H9 (cell line): ENCODE data around the gene DHRSX. TPM values are rescaled to one million over a fixed set of nuclear protein-coding genes. Genes with fewer than 3 reads are reported as not detected.

Source experiments
- DNase-seq: peaks from one replicate; pipeline ENCODE4 v3.0.0-alpha.2; 2017
- H2AFZ ChIP-seq: one replicate; pipeline ENCODE4 v1.6.1; 2013; ENCODE audit warnings: mild to moderate bottlenecking, low read length, control low read depth, moderate library complexity
- H2AK5ac ChIP-seq: 2 replicates; pipeline ENCODE4 v1.6.1; 2013; ENCODE audit warnings: low read length, control low read depth, mixed read lengths; ENCODE audit not compliant: insufficient read length
- H2BK120ac ChIP-seq: one replicate; pipeline ENCODE4 v1.6.1; 2013; ENCODE audit warnings: low read depth, mild to moderate bottlenecking, low read length, control low read depth, inconsistent platforms; ENCODE audit not compliant: poor library complexity, severe bottlenecking
- H2BK12ac ChIP-seq: 2 replicates; pipeline ENCODE4 v1.6.1; 2013; ENCODE audit warnings: low read length, control low read depth, mixed read lengths, low read depth; ENCODE audit not compliant: insufficient read length
- H2BK15ac ChIP-seq: 2 replicates; pipeline ENCODE4 v1.6.1; 2013; ENCODE audit warnings: low read depth, low read length, control low read depth
- H2BK20ac ChIP-seq: one replicate; pipeline ENCODE4 v1.6.1; 2013; ENCODE audit warnings: low read depth, mild to moderate bottlenecking, low read length, control low read depth, inconsistent platforms; ENCODE audit not compliant: poor library complexity, severe bottlenecking
- H2BK5ac ChIP-seq: 2 replicates; pipeline ENCODE4 v1.6.1; 2013; ENCODE audit warnings: low read length, control low read depth, mixed read lengths; ENCODE audit not compliant: insufficient read length
- H3K14ac ChIP-seq: 2 replicates; pipeline ENCODE4 v1.6.1; 2013; ENCODE audit warnings: low read length, control low read depth; ENCODE audit not compliant: insufficient read depth
- H3K18ac ChIP-seq: 2 replicates; pipeline ENCODE4 v1.6.1; 2013; ENCODE audit warnings: low read depth, mild to moderate bottlenecking, mixed read lengths, low read length, control low read depth; ENCODE audit not compliant: insufficient read length
- H3K23ac ChIP-seq: 2 replicates; pipeline ENCODE4 v1.6.1; 2013; ENCODE audit warnings: low read length, control low read depth, mixed read lengths, low read depth; ENCODE audit not compliant: insufficient read length
- H3K23me2 ChIP-seq: 2 replicates; pipeline ENCODE4 v1.6.1; 2013; ENCODE audit warnings: low read depth, mild to moderate bottlenecking, mixed read lengths, low read length, control low read depth; ENCODE audit not compliant: insufficient read length, poor library complexity, severe bottlenecking
- H3K27ac ChIP-seq: 2 replicates; pipeline ENCODE4 v1.5.1; 2013; ENCODE audit warnings: low read length, control low read depth, mixed read lengths, low read depth; ENCODE audit not compliant: insufficient read length
- H3K27me3 ChIP-seq: 2 replicates; pipeline ENCODE4 v1.6.1; 2013; ENCODE audit warnings: low read length, control low read depth, inconsistent platforms; ENCODE audit not compliant: insufficient read depth
- H3K4ac ChIP-seq: 2 replicates; pipeline ENCODE4 v1.6.1; 2013; ENCODE audit warnings: low read depth, mild to moderate bottlenecking, control low read depth, inconsistent platforms, low read length, moderate library complexity
- H3K4me1 ChIP-seq: 2 replicates; pipeline ENCODE4 v1.6.1; 2013; ENCODE audit warnings: low read length, control low read depth, inconsistent platforms; ENCODE audit not compliant: insufficient read depth
- H3K4me2 ChIP-seq: 2 replicates; pipeline ENCODE4 v1.6.1; 2013; ENCODE audit warnings: low read length, control low read depth, mixed read lengths; ENCODE audit not compliant: insufficient read length, insufficient read depth
- H3K56ac ChIP-seq: 2 replicates; pipeline ENCODE4 v1.6.1; 2013; ENCODE audit warnings: low read depth, mild to moderate bottlenecking, mixed read lengths, low read length, control low read depth; ENCODE audit not compliant: insufficient read length
- H3K79me1 ChIP-seq: 2 replicates; pipeline ENCODE4 v1.6.1; 2013; ENCODE audit warnings: low read depth, mild to moderate bottlenecking, moderate library complexity, low read length, control low read depth, inconsistent platforms; ENCODE audit not compliant: insufficient read depth, poor library complexity, severe bottlenecking
- H3K79me2 ChIP-seq: 2 replicates; pipeline ENCODE4 v1.6.1; 2013; ENCODE audit warnings: low read length, control low read depth, inconsistent platforms; ENCODE audit not compliant: insufficient read depth
- H3K9ac ChIP-seq: 2 replicates; pipeline ENCODE4 v1.6.1; 2013; ENCODE audit warnings: low read length, control low read depth, mixed read lengths; ENCODE audit not compliant: insufficient read length; ENCODE audit errors: extremely low read depth
- H3K9me3 ChIP-seq: one replicate; pipeline ENCODE4 v1.6.1; 2013; ENCODE audit warnings: low read depth, low read length, inconsistent platforms; ENCODE audit not compliant: control insufficient read depth
- H3T11ph ChIP-seq: one replicate; pipeline ENCODE4 v1.6.1; 2013; ENCODE audit warnings: mild to moderate bottlenecking, low read length, control low read depth, inconsistent platforms
- H4K20me1 ChIP-seq: one replicate; pipeline ENCODE4 v1.6.1; 2013; ENCODE audit not compliant: control insufficient read depth, insufficient read length, insufficient read depth
- H4K5ac ChIP-seq: 2 replicates; pipeline ENCODE4 v1.6.1; 2013; ENCODE audit warnings: low read depth, mild to moderate bottlenecking, mixed read lengths, low read length, control low read depth; ENCODE audit not compliant: insufficient read length
- H4K8ac ChIP-seq: replicated peaks from 2 replicates; pipeline ENCODE4 v1.6.1; 2013; ENCODE audit warnings: low read length, control low read depth, mixed read lengths, low read depth; ENCODE audit not compliant: insufficient read length
- H4K91ac ChIP-seq: 2 replicates; pipeline ENCODE4 v1.6.1; 2013; ENCODE audit warnings: low read depth, mild to moderate bottlenecking, moderate library complexity, mixed read lengths, low read length, control low read depth; ENCODE audit not compliant: insufficient read length
- H3K27ac Mint-ChIP-seq, 3 experiments: 2 replicates in 2 of 3; 3 replicates in 1 of 3; pipeline ENCODE4 v1.8.0; 2020 to 2021; ENCODE audit warnings: mixed read lengths in 3 of 3, mild to moderate bottlenecking in 1 of 3, moderate library complexity in 1 of 3
- H3K27me3 Mint-ChIP-seq: 2 replicates; pipeline ENCODE4 v1.8.0; 2021; ENCODE audit warnings: low read depth, mild to moderate bottlenecking, moderate library complexity, mixed read lengths
- H3K36me3 Mint-ChIP-seq, 3 experiments: 2 replicates in 2 of 3; 3 replicates in 1 of 3; pipeline ENCODE4 v1.8.0; 2020 to 2021; ENCODE audit warnings: low read depth in 3 of 3, mixed read lengths in 3 of 3; ENCODE audit not compliant: insufficient read depth in 1 of 3
- H3K4me1 Mint-ChIP-seq, 2 experiments: 2 replicates each; pipeline ENCODE4 v1.8.0; 2020; ENCODE audit warnings: mixed read lengths in 2 of 2
- H3K4me3 Mint-ChIP-seq, 2 experiments: 2 replicates in 1 of 2; 3 replicates in 1 of 2; pipeline ENCODE4 v1.8.0; 2020 to 2021; ENCODE audit warnings: mild to moderate bottlenecking in 2 of 2, mixed read lengths in 2 of 2, moderate library complexity in 1 of 2
- H3K9me3 Mint-ChIP-seq, 2 experiments: 2 replicates in 1 of 2; 3 replicates in 1 of 2; pipeline ENCODE4 v1.8.0; 2020; ENCODE audit warnings: mild to moderate bottlenecking in 2 of 2, mixed read lengths in 2 of 2, moderate library complexity in 1 of 2
- WGBS: extraction: QIAGEN DNeasy Blood & Tissue Kit; methylation state at CpG from one replicate; pipeline ENCODE4 v1.1.7; 2013; ENCODE audit warnings: missing lambda C conversion rate, low lambda C conversion rate, mixed read lengths; ENCODE audit not compliant: insufficient read length; ENCODE audit errors: extremely low coverage; 5-methylcytosine and 5-hydroxymethylcytosine counted together
- total RNA-seq: library from RNA; stranded (reverse); gene quantifications from 2 replicates; pipeline ENCODE4 v1.2.1, GENCODE V29; 2021
- TF ChIP-seq, protein P1 (sequence below): fragments of 200-600 bp; sonication (generic); conservative IDR thresholded peaks from 3 replicates; pipeline ENCODE4 v1.8.0; 2021; ENCODE audit warnings: antibody characterized with exemption, mild to moderate bottlenecking

DHRSX gene
- total RNA-seq, 1 experiment from 2014 or later, result 44.0 TPM

DNA sequence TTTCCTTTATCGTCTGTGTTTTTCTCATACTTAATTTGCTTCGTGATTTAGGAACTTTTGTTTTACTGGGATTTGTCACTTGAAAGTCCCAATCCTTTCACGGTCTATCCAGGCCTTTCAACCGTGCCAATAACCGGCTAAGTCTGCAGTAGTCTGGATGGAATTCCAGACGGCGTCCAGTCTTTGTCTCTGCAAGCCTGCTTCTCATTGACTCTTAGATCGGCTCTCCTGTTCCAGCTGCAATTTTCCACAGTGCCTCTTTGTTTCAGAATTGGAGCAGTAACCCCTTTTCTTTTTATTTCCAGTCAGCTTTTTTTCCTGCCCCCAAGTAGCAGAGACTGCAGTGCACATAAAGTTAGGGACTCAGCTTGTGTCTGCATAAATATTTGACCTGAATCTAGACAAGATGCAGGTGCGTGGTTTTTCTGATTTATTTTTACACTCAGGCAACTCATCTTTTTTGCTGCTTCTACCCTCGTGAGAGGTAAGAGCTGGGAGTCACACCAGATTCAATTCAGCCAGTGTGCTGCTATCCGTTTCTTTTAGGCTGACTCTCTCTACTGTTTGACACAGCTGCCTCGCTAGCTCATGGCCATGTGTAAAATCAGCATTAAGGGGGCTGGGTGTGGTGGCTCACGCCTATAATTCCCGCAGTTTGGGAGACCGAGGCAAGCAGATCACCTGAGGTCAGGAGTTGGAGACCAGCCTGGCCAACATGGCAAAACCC, 37.4 kb upstream of the DHRSX start:
- Mint-ChIP-seq H3K4me1 (peaks cover 9 to 11% of the 10 kb centered on the region in 2 experiments; a peak in 3 of 4 replicates), H3K27me3 (no peaks in the 10 kb centered on the region; the same call in 1 of the 2 replicates), H3K4me3 (no peak overlapping the region), H3K36me3 (no peaks in the 10 kb centered on the region), H3K27ac (no peak overlapping the region; a peak in 1 of 7 replicates), H3K9me3 (no peaks in the 10 kb centered on the region; a peak in 3 of 5 replicates)
- H3K79me2 ChIP-seq, result no peaks in the 10 kb centered on the region
- no peak overlapping the region for H2BK5ac ChIP-seq
- no CpG with 5 or more reads among the region's 15 CpGs for WGBS
- H3K23me2 ChIP-seq, result no peaks in the 10 kb centered on the region
- H4K5ac ChIP-seq, result no peak overlapping the region
- no peak overlapping the region for H4K91ac ChIP-seq
- no peak overlapping the region for H3K4me2 ChIP-seq
- no peaks in the 10 kb centered on the region for H4K20me1 ChIP-seq
- no peak overlapping the region for H2BK15ac ChIP-seq
- no peak overlapping the region for H3K23ac ChIP-seq
- no peaks in the 10 kb centered on the region for H3K9me3 ChIP-seq
- H2BK120ac ChIP-seq, result no peak overlapping the region
- no peaks in the 10 kb centered on the region for H3K4me1 ChIP-seq
- H3K27ac ChIP-seq, result no peak overlapping the region
- no peak overlapping the region for H3K9ac ChIP-seq
- H3K18ac ChIP-seq, result no peak overlapping the region
- no peak overlapping the region for H3T11ph ChIP-seq
- H3K4ac ChIP-seq, result no peak overlapping the region
- no peak overlapping the region for H2BK20ac ChIP-seq
- no peaks in the 10 kb centered on the region for H3K79me1 ChIP-seq
- H3K56ac ChIP-seq, result no peak overlapping the region
- no peak overlapping the region for H2AK5ac ChIP-seq
- no peak overlapping the region for H4K8ac ChIP-seq
- no peak overlapping the region for H3K14ac ChIP-seq
- peak overlapping the region; percentile 45 for H2AFZ ChIP-seq
- no peak for DNase-seq
- no peak overlapping the region for H2BK12ac ChIP-seq
- TF ChIP-seq, protein P1, sequence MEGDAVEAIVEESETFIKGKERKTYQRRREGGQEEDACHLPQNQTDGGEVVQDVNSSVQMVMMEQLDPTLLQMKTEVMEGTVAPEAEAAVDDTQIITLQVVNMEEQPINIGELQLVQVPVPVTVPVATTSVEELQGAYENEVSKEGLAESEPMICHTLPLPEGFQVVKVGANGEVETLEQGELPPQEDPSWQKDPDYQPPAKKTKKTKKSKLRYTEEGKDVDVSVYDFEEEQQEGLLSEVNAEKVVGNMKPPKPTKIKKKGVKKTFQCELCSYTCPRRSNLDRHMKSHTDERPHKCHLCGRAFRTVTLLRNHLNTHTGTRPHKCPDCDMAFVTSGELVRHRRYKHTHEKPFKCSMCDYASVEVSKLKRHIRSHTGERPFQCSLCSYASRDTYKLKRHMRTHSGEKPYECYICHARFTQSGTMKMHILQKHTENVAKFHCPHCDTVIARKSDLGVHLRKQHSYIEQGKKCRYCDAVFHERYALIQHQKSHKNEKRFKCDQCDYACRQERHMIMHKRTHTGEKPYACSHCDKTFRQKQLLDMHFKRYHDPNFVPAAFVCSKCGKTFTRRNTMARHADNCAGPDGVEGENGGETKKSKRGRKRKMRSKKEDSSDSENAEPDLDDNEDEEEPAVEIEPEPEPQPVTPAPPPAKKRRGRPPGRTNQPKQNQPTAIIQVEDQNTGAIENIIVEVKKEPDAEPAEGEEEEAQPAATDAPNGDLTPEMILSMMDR, result no peak
- H3K27me3 ChIP-seq, result no peaks in the 10 kb centered on the region
